Adipocyte (in vitro differentiated cells): ENCODE data around the gene TMEM116.
"Not testable (repeated sequence)": the region's sequence is repeated elsewhere in the genome, so short reads cannot be mapped to it uniquely, and the experiment has no call there.

Experiments used
- DNase-seq: peaks from one replicate; pipeline ENCODE4 v3.0.0-alpha.2; 2015; ENCODE audit warnings: low read depth
- H3K27me3 ChIP-seq: replicated peaks from 2 replicates; pipeline ENCODE4 v1.7.0; 2013; ENCODE audit warnings: mild to moderate bottlenecking, low read length, moderate library complexity; ENCODE audit not compliant: control insufficient read depth, insufficient read depth
- H3K36me3 ChIP-seq: 2 replicates; pipeline ENCODE4 v1.7.0; 2013; ENCODE audit warnings: low read length, mild to moderate bottlenecking, moderate library complexity; ENCODE audit not compliant: control insufficient read depth, insufficient read depth, severe bottlenecking
- H3K4me1 ChIP-seq: 2 replicates; pipeline ENCODE4 v1.7.0; 2013; ENCODE audit warnings: mild to moderate bottlenecking, low read length, moderate library complexity; ENCODE audit not compliant: control insufficient read depth, insufficient read depth
- H3K4me3 ChIP-seq: 2 replicates; pipeline ENCODE4 v1.7.0; 2013; ENCODE audit warnings: mild to moderate bottlenecking, low read length, moderate library complexity
- H3K9ac ChIP-seq: 2 replicates; pipeline ENCODE4 v1.7.0; 2013; ENCODE audit warnings: mild to moderate bottlenecking, low read length, moderate library complexity
- H3K9me3 ChIP-seq: 2 replicates; pipeline ENCODE4 v1.7.0; 2013; ENCODE audit warnings: mild to moderate bottlenecking, low read length, moderate library complexity; ENCODE audit not compliant: control insufficient read depth

Gene TMEM116

GRCh38 chr12:112012775-112013600 lies at the start of gene TMEM116, which contains the start of gene ERP29:
TSS of gene TMEM116 (minus strand) at chr12:112013165. CDS start at chr12:112005270, 7,895 bp downstream.
TSS of gene ERP29 (plus strand) at chr12:112013426. CDS start at chr12:112013466, 40 bp downstream.
- peaks cover 20% of the 10 kb centered on the region for H3K4me1 ChIP-seq
- peaks cover 7% of the 10 kb centered on the region for H3K36me3 ChIP-seq
- DNase-seq, result peak; percentile 100
- no peaks in the 10 kb centered on the region for H3K9me3 ChIP-seq
- no peaks in the 10 kb centered on the region for H3K27me3 ChIP-seq
- H3K4me3 ChIP-seq, result peak within 1 kb of the TSS; percentile 94
- peak within 1 kb of the TSS; percentile 97 for H3K9ac ChIP-seq

GRCh38 chr12:112061137-112061536 lies 48.2 kb upstream of the TMEM116 start:
- Histone ChIP-seq H3K9ac (no peak overlapping the region), H3K4me3 (no peak overlapping the region), H3K36me3 (peaks cover 90% of the 10 kb centered on the region), H3K4me1 (no peaks in the 10 kb centered on the region), H3K9me3 (no peaks in the 10 kb centered on the region), H3K27me3 (no peaks in the 10 kb centered on the region)
- DNase-seq, result no peak

- no peaks in the 10 kb centered on the region for H3K27me3 ChIP-seq
- H3K9me3 ChIP-seq, result no peaks in the 10 kb centered on the region
- no peak for DNase-seq
- H3K4me3 ChIP-seq, result no peak overlapping the region
- peaks cover 18% of the 10 kb centered on the region for H3K4me1 ChIP-seq
- H3K9ac ChIP-seq, result no peak overlapping the region
- peaks cover 96% of the 10 kb centered on the region for H3K36me3 ChIP-seq
These were observed 36.4 kb upstream of the TMEM116 start for GRCh38 chr12:112049351-112049750.

GRCh38 chr12:112046003-112046402 lies 33.0 kb upstream of the TMEM116 start:
- Histone ChIP-seq H3K36me3 (peaks cover 93% of the 10 kb centered on the region), H3K27me3 (no peaks in the 10 kb centered on the region), H3K4me3 (no peak overlapping the region), H3K9me3 (no peaks in the 10 kb centered on the region), H3K9ac (no peak overlapping the region), H3K4me1 (peaks cover 12% of the 10 kb centered on the region)
- DNase-seq, result no peak

GRCh38 chr12:112036614-112037013 lies 23.6 kb upstream of the TMEM116 start:
- H3K4me1 ChIP-seq, H3K4me3 ChIP-seq, H3K9me3 ChIP-seq, H3K27me3 ChIP-seq, DNase-seq, H3K9ac ChIP-seq: not testable (repeated sequence)
- H3K36me3 ChIP-seq, result peaks cover 91% of the 10 kb centered on the region

- Histone ChIP-seq H3K36me3 (peaks cover 91% of the 10 kb centered on the region), H3K4me3 (no peak overlapping the region), H3K4me1 (no peaks in the 10 kb centered on the region), H3K27me3 (no peaks in the 10 kb centered on the region), H3K9me3 (no peaks in the 10 kb centered on the region), H3K9ac (no peak overlapping the region)
- DNase-seq, result no peak
These were observed 22.3 kb upstream of the TMEM116 start for GRCh38 chr12:112035219-112035785.

GRCh38 chr12:112032292-112032691 lies 19.3 kb upstream of the TMEM116 start:
- peaks cover 90% of the 10 kb centered on the region for H3K36me3 ChIP-seq
- H3K9me3 ChIP-seq, result no peaks in the 10 kb centered on the region
- DNase-seq, result no peak
- no peak overlapping the region for H3K9ac ChIP-seq
- H3K4me3 ChIP-seq, result no peak overlapping the region
- no peaks in the 10 kb centered on the region for H3K27me3 ChIP-seq
- H3K4me1 ChIP-seq, result no peaks in the 10 kb centered on the region

GRCh38 chr12:112031472-112031871 lies 18.5 kb upstream of the TMEM116 start:
- Histone ChIP-seq H3K36me3 (peaks cover 83% of the 10 kb centered on the region), H3K9ac (no peak overlapping the region), H3K4me1 (no peaks in the 10 kb centered on the region), H3K9me3 (no peaks in the 10 kb centered on the region), H3K4me3 (no peak overlapping the region), H3K27me3 (no peaks in the 10 kb centered on the region)
- no peak for DNase-seq

GRCh38 chr12:112029301-112029700 lies 16.3 kb upstream of the TMEM116 start:
- Histone ChIP-seq H3K9me3 (no peaks in the 10 kb centered on the region), H3K4me3 (no peak overlapping the region), H3K9ac (no peak overlapping the region), H3K4me1 (peaks cover 5% of the 10 kb centered on the region), H3K27me3 (no peaks in the 10 kb centered on the region), H3K36me3 (peaks cover 78% of the 10 kb centered on the region)
- DNase-seq, result no peak

- Histone ChIP-seq H3K4me1 (peaks cover 5% of the 10 kb centered on the region), H3K9ac (no peak overlapping the region), H3K9me3 (no peaks in the 10 kb centered on the region), H3K36me3 (peaks cover 79% of the 10 kb centered on the region), H3K27me3 (no peaks in the 10 kb centered on the region), H3K4me3 (no peak overlapping the region)
- no peak for DNase-seq
These were observed 12.9 kb upstream of the TMEM116 start for GRCh38 chr12:112025808-112026375.

- Histone ChIP-seq H3K4me3 (no peak overlapping the region), H3K36me3 (peaks cover 71% of the 10 kb centered on the region), H3K9me3 (no peaks in the 10 kb centered on the region), H3K4me1 (peaks cover 14% of the 10 kb centered on the region), H3K27me3 (no peaks in the 10 kb centered on the region), H3K9ac (no peak overlapping the region)
- DNase-seq, result no peak
These were observed 10.9 kb upstream of the TMEM116 start for GRCh38 chr12:112023759-112024396.
